Mesodermal cell (in vitro differentiated cells): ENCODE measurements around the gene FUT8.
"Not testable (repeated sequence)": the region's sequence is repeated elsewhere in the genome, so short reads cannot be mapped to it uniquely, and the experiment has no call there.

Experiments
- H3K27ac ChIP-seq: 2 replicates; pipeline ENCODE4 v1.7.0; 2013; ENCODE audit warnings: mild to moderate bottlenecking, low read depth, low read length, moderate library complexity; ENCODE audit not compliant: severe bottlenecking
- H3K36me3 ChIP-seq: 2 replicates; pipeline ENCODE4 v1.7.1; 2013; ENCODE audit warnings: mild to moderate bottlenecking, low read length, moderate library complexity; ENCODE audit not compliant: control insufficient read depth, insufficient read depth
- H3K4me1 ChIP-seq: one replicate; pipeline ENCODE4 v1.7.1; 2013; ENCODE audit warnings: mild to moderate bottlenecking, low read length; ENCODE audit not compliant: insufficient read depth, control insufficient read depth, poor library complexity, severe bottlenecking
- H3K4me3 ChIP-seq: 2 replicates; pipeline ENCODE4 v1.7.0; 2013; ENCODE audit warnings: low read length, control low read depth, mild to moderate bottlenecking; ENCODE audit not compliant: insufficient read depth, poor library complexity, severe bottlenecking; ENCODE audit errors: extremely low read depth
- H3K9me3 ChIP-seq: 2 replicates; pipeline ENCODE4 v1.7.1; 2013; ENCODE audit warnings: mild to moderate bottlenecking, low read length, moderate library complexity; ENCODE audit not compliant: control insufficient read depth
- WGBS, 2 experiments: methylation state at CpG; one replicate each; pipeline ENCODE4 v1.1.5; 2013; ENCODE audit warnings: missing lambda C conversion rate in 2 of 2; ENCODE audit not compliant: insufficient coverage in 2 of 2; 5-methylcytosine and 5-hydroxymethylcytosine counted together

Gene FUT8

GRCh38 chr14:65453807-65454480 is 41.4 kb downstream of the FUT8 start:
- H3K27ac ChIP-seq = no peak overlapping the region
- WGBS, 2 experiments = 100% methylated on average over 2 of the region's 3 CpGs; no CpG with 5 or more reads in 1 of the 2 experiments

GRCh38 chr14:65456247-65456646 is 43.7 kb downstream of the FUT8 start:
- Histone ChIP-seq H3K4me3 (no peak overlapping the region), H3K9me3 (peaks cover 6% of the 10 kb centered on the region), H3K27ac (no peak overlapping the region), H3K4me1 (peaks cover under 1% of the 10 kb centered on the region), H3K36me3 (no peaks in the 10 kb centered on the region)
- no CpG with 5 or more reads among the region's 1 CpG for WGBS, 2 experiments

More at GRCh38 chr14:65453807-65454480, 41.4 kb downstream of the FUT8 start:
- Histone ChIP-seq H3K36me3 (no peaks in the 10 kb centered on the region), H3K9me3 (peaks cover 13% of the 10 kb centered on the region), H3K4me1 (no peaks in the 10 kb centered on the region), H3K4me3 (no peak overlapping the region)

DNA sequence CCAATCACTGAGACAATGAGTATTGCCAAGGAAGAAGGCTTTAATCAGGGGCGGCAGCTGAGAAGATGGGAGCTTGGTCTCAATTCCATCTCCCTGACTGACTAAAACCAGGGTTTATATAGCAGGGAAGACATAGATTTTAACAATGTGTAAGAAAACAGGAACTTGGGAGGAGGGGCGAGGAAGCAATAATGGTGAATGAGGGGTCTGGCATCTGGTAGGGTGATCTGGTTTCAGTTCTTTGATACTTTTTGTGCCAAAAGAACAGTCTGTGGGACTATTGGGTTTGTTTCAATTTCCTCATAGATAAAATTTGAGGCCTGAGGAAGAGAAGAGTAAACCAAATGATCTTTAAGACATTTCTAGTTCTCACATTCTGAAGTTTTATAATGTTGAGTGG is 49.2 kb downstream of the FUT8 start:
- Histone ChIP-seq H3K36me3 (no peaks in the 10 kb centered on the region), H3K9me3 (no peaks in the 10 kb centered on the region), H3K27ac (peak overlapping the region; percentile 34), H3K4me1 (peaks cover 14% of the 10 kb centered on the region), H3K4me3 (no peak overlapping the region)
- 89 to 93% methylated on average over 2 of the region's 2 CpGs for WGBS, 2 experiments

DNA sequence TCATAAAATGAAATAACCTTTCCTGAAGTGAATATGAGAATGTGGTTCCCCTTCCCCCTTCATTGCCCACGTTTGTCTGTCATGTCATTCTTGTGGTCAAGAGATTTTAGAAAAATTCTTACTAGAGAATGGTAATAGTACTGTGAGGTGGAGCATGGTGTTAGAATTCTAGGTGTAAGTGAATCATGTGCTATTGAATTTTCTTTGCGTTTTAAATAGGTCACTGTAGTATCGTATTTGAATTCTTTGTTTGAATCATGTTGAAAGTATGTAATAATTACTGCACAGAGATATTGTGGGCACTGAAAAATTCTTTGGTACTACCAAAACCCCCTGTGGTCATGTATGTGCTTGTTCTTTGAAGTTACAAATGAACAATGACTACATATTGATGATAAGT is 49.9 kb downstream of the FUT8 start:
- peaks cover 14% of the 10 kb centered on the region for H3K4me1 ChIP-seq
- no peaks in the 10 kb centered on the region for H3K36me3 ChIP-seq
- H3K9me3 ChIP-seq = no peaks in the 10 kb centered on the region
- no peak overlapping the region for H3K4me3 ChIP-seq
- WGBS, 2 experiments = 90 to 93% methylated on average over 2 of the region's 3 CpGs
- H3K27ac ChIP-seq = no peak overlapping the region

DNA sequence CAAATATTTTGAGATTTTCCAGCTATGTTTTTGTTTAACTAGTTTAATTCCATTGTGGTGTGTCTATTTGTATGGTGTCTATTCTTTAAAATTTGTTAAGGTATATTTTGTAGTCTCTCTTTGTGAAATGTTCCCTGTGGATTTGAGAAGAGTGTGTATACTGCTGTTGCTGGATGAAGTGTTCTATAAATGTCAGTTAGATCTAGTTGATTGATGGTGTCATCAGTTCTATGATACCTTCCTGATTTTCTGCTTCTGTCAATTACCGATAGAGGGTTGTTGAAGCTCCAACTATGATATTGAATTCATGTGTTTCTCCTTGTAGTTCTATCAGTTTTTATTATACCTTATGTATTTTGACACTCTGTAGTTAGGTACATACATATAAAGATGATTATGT is 53.1 kb downstream of the FUT8 start:
- Histone ChIP-seq H3K4me3 (no peak overlapping the region), H3K36me3 (peaks cover 3% of the 10 kb centered on the region), H3K4me1 (peaks cover 14% of the 10 kb centered on the region), H3K9me3 (no peaks in the 10 kb centered on the region), H3K27ac (no peak overlapping the region)
- no CpG with 5 or more reads among the region's 1 CpG for WGBS, 2 experiments

GRCh38 chr14:65467926-65468325 is 55.4 kb downstream of the FUT8 start:
- WGBS, 2 experiments = 74 to 99% methylated on average over 4 to 6 of the region's 8 CpGs
- not testable (repeated sequence) for H3K27ac ChIP-seq, H3K36me3 ChIP-seq, H3K4me3 ChIP-seq, H3K9me3 ChIP-seq
- peaks cover 10% of the 10 kb centered on the region for H3K4me1 ChIP-seq

DNA sequence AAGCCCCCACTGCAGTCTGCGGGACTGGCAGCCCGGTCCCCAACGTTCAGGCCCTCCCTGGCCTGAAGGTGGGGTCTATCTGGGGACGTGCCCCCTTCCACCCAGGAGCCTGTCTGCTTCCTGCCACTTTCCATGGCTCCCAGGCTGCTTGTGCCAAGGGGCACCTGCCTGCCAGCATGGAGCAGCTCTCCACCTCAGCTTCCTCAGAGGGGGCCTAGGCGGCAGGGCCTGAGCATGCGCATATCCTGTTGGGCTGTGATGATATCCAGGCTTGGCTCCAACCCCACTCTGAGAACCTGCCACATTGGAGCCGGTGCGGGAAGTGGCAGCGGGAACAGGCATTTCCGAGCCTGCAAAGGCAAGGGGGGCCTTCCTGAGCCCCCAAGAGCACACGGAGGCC is 57.4 kb downstream of the FUT8 start:
- 73 to 87% methylated on average over 9 of the region's 11 CpGs for WGBS, 2 experiments
- Histone ChIP-seq H3K27ac (no peak overlapping the region), H3K36me3 (peaks cover 3% of the 10 kb centered on the region), H3K4me1 (peaks cover 10% of the 10 kb centered on the region), H3K4me3 (no peak overlapping the region), H3K9me3 (no peaks in the 10 kb centered on the region)

DNA sequence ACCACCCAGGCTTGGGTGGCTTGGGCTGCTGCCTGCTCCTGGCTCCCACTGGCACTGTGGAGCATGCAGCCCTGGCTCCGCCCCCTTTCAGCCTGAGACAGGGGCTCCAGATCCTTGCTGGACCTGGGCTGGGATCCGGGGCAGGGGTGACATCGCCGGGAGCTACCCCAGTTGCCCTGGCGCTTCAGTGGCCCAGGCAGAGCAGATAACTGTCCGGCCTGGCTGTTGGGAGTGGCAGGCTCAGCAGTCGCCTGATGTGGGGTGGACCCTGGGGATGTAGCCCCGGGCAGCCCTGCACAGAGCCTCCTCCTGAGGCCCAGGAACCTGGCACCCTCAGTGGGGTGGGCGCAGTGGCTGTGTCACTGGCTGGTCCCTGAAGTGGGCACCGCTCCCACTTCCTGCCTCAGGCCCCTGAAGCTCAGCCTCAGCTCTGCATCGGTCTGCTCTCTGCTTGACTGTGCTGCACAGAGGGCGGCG is 57.9 kb downstream of the FUT8 start:
- Histone ChIP-seq H3K4me1 (peaks cover 10% of the 10 kb centered on the region), H3K4me3 (no peak overlapping the region), H3K9me3 (no peaks in the 10 kb centered on the region), H3K36me3 (peaks cover 3% of the 10 kb centered on the region), H3K27ac (no peak overlapping the region)
- 86 to 91% methylated on average over 11 to 13 of the region's 13 CpGs for WGBS, 2 experiments

- H3K4me3 ChIP-seq = no peak overlapping the region
- WGBS, 2 experiments = 100% methylated on average over 1 of the region's 5 CpGs; no CpG with 5 or more reads in 1 of the 2 experiments
- H3K9me3 ChIP-seq = no peaks in the 10 kb centered on the region
- peaks cover 10% of the 10 kb centered on the region for H3K4me1 ChIP-seq
- no peak overlapping the region for H3K27ac ChIP-seq
- H3K36me3 ChIP-seq = peaks cover 3% of the 10 kb centered on the region
Observed at GRCh38 chr14:65471038-65471878, 58.7 kb downstream of the FUT8 start.

- Histone ChIP-seq H3K27ac (no peak overlapping the region), H3K4me1 (peaks cover 16% of the 10 kb centered on the region), H3K9me3 (no peaks in the 10 kb centered on the region), H3K4me3 (no peak overlapping the region), H3K36me3 (peaks cover 3% of the 10 kb centered on the region)
Observed at GRCh38 chr14:65472189-65472588, 59.7 kb downstream of the FUT8 start.
